ENCODE data around the gene NR3C1. TPM values are rescaled to one million over a fixed set of nuclear protein-coding genes. Genes with fewer than 3 reads are reported as not detected.

Gene NR3C1
- total RNA-seq, 1 donor from 2014 or later: 62.7 TPM

GRCh38 chr5:143401227-143402016 lies 2.1 kb downstream of the NR3C1 start:
- peaks cover 72% of the 10 kb centered on the region for H3K4me1 Mint-ChIP-seq (ENCODE audit: low read depth)
- DNase-seq (ENCODE audit: low spot score): no peak
- H3K27me3 Mint-ChIP-seq (ENCODE audit: insufficient read depth): no peaks in the 10 kb centered on the region
- intact Hi-C loops (cut with micrococcal nuclease): loop anchor here (2.0 to 5.0 kb wide), 4 partner anchors 49 to 479 kb away; no protein-coding TSS in a partner anchor
- H3K27ac Mint-ChIP-seq: peak overlapping the region; percentile 80
- H3K4me3 Mint-ChIP-seq: peak overlapping the region; percentile 92
- H3K36me3 Mint-ChIP-seq (ENCODE audit: low read depth): peaks cover 38% of the 10 kb centered on the region
- no peaks in the 10 kb centered on the region for H3K9me3 Mint-ChIP-seq

- Mint-ChIP-seq H3K4me1 (ENCODE audit: low read depth) (peaks cover 73% of the 10 kb centered on the region), H3K27me3 (ENCODE audit: insufficient read depth) (no peaks in the 10 kb centered on the region), H3K9me3 (no peaks in the 10 kb centered on the region), H3K4me3 (peak overlapping the region; percentile 92), H3K27ac (peak overlapping the region; percentile 15), H3K36me3 (ENCODE audit: low read depth) (peaks cover 40% of the 10 kb centered on the region)
- no peak for DNase-seq (ENCODE audit: low spot score)
- intact Hi-C loops (cut with micrococcal nuclease): loop anchor here (5.0 kb wide), 2 partner anchors 278 to 378 kb away; no protein-coding TSS in a partner anchor
These were observed 2.8 kb downstream of the NR3C1 start for GRCh38 chr5:143400541-143401226.

GRCh38 chr5:143399616-143400540 lies 3.6 kb downstream of the NR3C1 start:
- intact Hi-C loops (cut with micrococcal nuclease): loop anchor here (5.0 kb wide), 3 partner anchors 88 to 378 kb away; no protein-coding TSS in a partner anchor
- Mint-ChIP-seq H3K27me3 (ENCODE audit: insufficient read depth) (no peaks in the 10 kb centered on the region), H3K27ac (peak overlapping the region; percentile 15), H3K36me3 (ENCODE audit: low read depth) (peaks cover 39% of the 10 kb centered on the region), H3K9me3 (no peaks in the 10 kb centered on the region), H3K4me1 (ENCODE audit: low read depth) (peaks cover 73% of the 10 kb centered on the region), H3K4me3 (peak overlapping the region; percentile 92)
- no peak for DNase-seq (ENCODE audit: low spot score)

GRCh38 chr5:143398451-143399237 lies 4.8 kb downstream of the NR3C1 start:
- peaks cover 39% of the 10 kb centered on the region for H3K36me3 Mint-ChIP-seq (ENCODE audit: low read depth)
- intact Hi-C loops (cut with micrococcal nuclease): loop anchor here (5.0 kb wide), 1 partner anchor 86 kb away; no protein-coding TSS in a partner anchor
- no peaks in the 10 kb centered on the region for H3K9me3 Mint-ChIP-seq
- DNase-seq (ENCODE audit: low spot score): no peak
- H3K4me3 Mint-ChIP-seq: peak overlapping the region; percentile 92
- H3K4me1 Mint-ChIP-seq (ENCODE audit: low read depth): peaks cover 83% of the 10 kb centered on the region
- no peak overlapping the region for H3K27ac Mint-ChIP-seq
- H3K27me3 Mint-ChIP-seq (ENCODE audit: insufficient read depth): no peaks in the 10 kb centered on the region

- H3K27me3 Mint-ChIP-seq (ENCODE audit: insufficient read depth): no peaks in the 10 kb centered on the region
- peaks cover 90% of the 10 kb centered on the region for H3K4me1 Mint-ChIP-seq (ENCODE audit: low read depth)
- intact Hi-C loops (cut with micrococcal nuclease): loop anchor here (5.0 kb wide), 1 partner anchor 86 kb away; no protein-coding TSS in a partner anchor
- H3K27ac Mint-ChIP-seq: no peak overlapping the region
- no peaks in the 10 kb centered on the region for H3K9me3 Mint-ChIP-seq
- H3K36me3 Mint-ChIP-seq (ENCODE audit: low read depth): peaks cover 39% of the 10 kb centered on the region
- no peak for DNase-seq (ENCODE audit: low spot score)
- H3K4me3 Mint-ChIP-seq: peak overlapping the region; percentile 92
These were observed 5.5 kb downstream of the NR3C1 start for GRCh38 chr5:143398053-143398355.

- intact Hi-C loops (cut with micrococcal nuclease): loop anchor here (5.0 kb wide), 1 partner anchor 85 kb away; no protein-coding TSS in a partner anchor
These were observed 6.0 kb downstream of the NR3C1 start for GRCh38 chr5:143397302-143398052.

GRCh38 chr5:143396353-143396940 lies 7.0 kb downstream of the NR3C1 start:
- no peaks in the 10 kb centered on the region for H3K27me3 Mint-ChIP-seq (ENCODE audit: insufficient read depth)

More at GRCh38 chr5:143397302-143398052, 6.0 kb downstream of the NR3C1 start:
- Mint-ChIP-seq H3K36me3 (ENCODE audit: low read depth) (peaks cover 41% of the 10 kb centered on the region), H3K4me1 (ENCODE audit: low read depth) (peaks cover 95% of the 10 kb centered on the region), H3K4me3 (peak overlapping the region; percentile 92), H3K9me3 (no peaks in the 10 kb centered on the region), H3K27me3 (ENCODE audit: insufficient read depth) (no peaks in the 10 kb centered on the region), H3K27ac (no peak overlapping the region)
- DNase-seq (ENCODE audit: low spot score): no peak

GRCh38 chr5:143395638-143396352 lies 7.7 kb downstream of the NR3C1 start:
- intact Hi-C loops (cut with micrococcal nuclease): loop anchor here (1.0 to 5.0 kb wide), 2 partner anchors 8 to 83 kb away; no protein-coding TSS in a partner anchor

More at GRCh38 chr5:143396353-143396940, 7.0 kb downstream of the NR3C1 start:
- peak overlapping the region; percentile 72 for H3K4me3 Mint-ChIP-seq
- H3K9me3 Mint-ChIP-seq: no peaks in the 10 kb centered on the region
- H3K27ac Mint-ChIP-seq: no peak overlapping the region
- no peak for DNase-seq (ENCODE audit: low spot score)
- intact Hi-C loops (cut with micrococcal nuclease): loop anchor here (1.0 to 5.0 kb wide), 2 partner anchors 9 to 84 kb away; no protein-coding TSS in a partner anchor
- H3K4me1 Mint-ChIP-seq (ENCODE audit: low read depth): peaks cover 88% of the 10 kb centered on the region
- H3K36me3 Mint-ChIP-seq (ENCODE audit: low read depth): peaks cover 42% of the 10 kb centered on the region

GRCh38 chr5:143393524-143393923 lies 10.0 kb downstream of the NR3C1 start:
- H3K4me1 Mint-ChIP-seq (ENCODE audit: low read depth): peaks cover 70% of the 10 kb centered on the region
- H3K4me3 Mint-ChIP-seq: no peak overlapping the region
- H3K27me3 Mint-ChIP-seq (ENCODE audit: insufficient read depth): no peaks in the 10 kb centered on the region
- DNase-seq (ENCODE audit: low spot score): no peak
- intact Hi-C loops (cut with micrococcal nuclease): no loop called here
- peaks cover 23% of the 10 kb centered on the region for H3K36me3 Mint-ChIP-seq (ENCODE audit: low read depth)
- H3K27ac Mint-ChIP-seq: no peak overlapping the region
- no peaks in the 10 kb centered on the region for H3K9me3 Mint-ChIP-seq

More at GRCh38 chr5:143395638-143396352, 7.7 kb downstream of the NR3C1 start:
- Mint-ChIP-seq H3K27ac (no peak overlapping the region), H3K27me3 (ENCODE audit: insufficient read depth) (no peaks in the 10 kb centered on the region), H3K36me3 (ENCODE audit: low read depth) (peaks cover 37% of the 10 kb centered on the region), H3K9me3 (no peaks in the 10 kb centered on the region), H3K4me3 (peak overlapping the region; percentile 72), H3K4me1 (ENCODE audit: low read depth) (peaks cover 81% of the 10 kb centered on the region)
- DNase-seq (ENCODE audit: low spot score): no peak

GRCh38 chr5:143390941-143391340 lies 12.5 kb downstream of the NR3C1 start:
- intact Hi-C loops (cut with micrococcal nuclease): no loop called here
- peaks cover 70% of the 10 kb centered on the region for H3K4me1 Mint-ChIP-seq (ENCODE audit: low read depth)
- peaks cover 34% of the 10 kb centered on the region for H3K36me3 Mint-ChIP-seq (ENCODE audit: low read depth)
- no peaks in the 10 kb centered on the region for H3K27me3 Mint-ChIP-seq (ENCODE audit: insufficient read depth)
- H3K9me3 Mint-ChIP-seq: peaks cover 9% of the 10 kb centered on the region
- no peak overlapping the region for H3K4me3 Mint-ChIP-seq
- no peak overlapping the region for H3K27ac Mint-ChIP-seq
- DNase-seq (ENCODE audit: low spot score): no peak

Measured in activated T-helper 1 cell treated with anti-CD3 and anti-CD28 coated beads, Interleukin-12 subunit alpha, Interleukin-12 subunit beta, Interleukin-2, Interleukin-4 antibody, amounts not matched to agents 30 ng/mL and 10 ng/mL and 1 ng/mL, durations not matched to agents 14 hours and 24 hours and 36 hours (primary cell).